PFSK-1 (cell line): ENCODE measurements around the gene KRTAP24-1.

Experiments used
- FOXP2 ChIP-seq: optimal IDR thresholded peaks from 2 replicates; pipeline ENCODE3; 2011; ENCODE audit warnings: borderline replicate concordance, control low read depth, inconsistent platforms; ENCODE audit not compliant: insufficient read depth; ENCODE audit errors: extremely low read length, extremely low read depth
- POLR2AphosphoS5 ChIP-seq: IDR thresholded peaks from 2 replicates; pipeline ENCODE4 v1.6.1; 2012; ENCODE audit warnings: low read depth, mild to moderate bottlenecking, control low read depth, low read length, moderate library complexity
- SIN3A ChIP-seq: IDR thresholded peaks from 2 replicates; pipeline ENCODE4 v1.6.1; 2012; ENCODE audit warnings: mild to moderate bottlenecking, low read length, moderate library complexity, borderline replicate concordance; ENCODE audit not compliant: insufficient read depth
- TAF1 ChIP-seq: IDR thresholded peaks from 2 replicates; pipeline ENCODE4 v1.6.1; 2012; ENCODE audit warnings: low read length, control low read depth, borderline replicate concordance; ENCODE audit not compliant: insufficient read depth
- TF ChIP-seq, protein P1 (sequence below), 2 experiments: IDR thresholded peaks; 2 replicates each; pipeline versions ENCODE4 v1.6.1 to v1.8.0; 2011 to 2012; ENCODE audit warnings: low read depth in 2 of 2, low read length in 2 of 2, control low read depth in 1 of 2, inconsistent platforms in 1 of 2, mild to moderate bottlenecking in 1 of 2, moderate library complexity in 1 of 2; ENCODE audit not compliant: insufficient read depth in 1 of 2

Gene KRTAP24-1

GRCh38 chr21:30271156-30271555 is 11.6 kb downstream of the KRTAP24-1 start:
- TF ChIP-seq SIN3A (no peak), TAF1 (no peak), FOXP2 (no peak), POLR2AphosphoS5 (no peak)
- TF ChIP-seq, protein P1, sequence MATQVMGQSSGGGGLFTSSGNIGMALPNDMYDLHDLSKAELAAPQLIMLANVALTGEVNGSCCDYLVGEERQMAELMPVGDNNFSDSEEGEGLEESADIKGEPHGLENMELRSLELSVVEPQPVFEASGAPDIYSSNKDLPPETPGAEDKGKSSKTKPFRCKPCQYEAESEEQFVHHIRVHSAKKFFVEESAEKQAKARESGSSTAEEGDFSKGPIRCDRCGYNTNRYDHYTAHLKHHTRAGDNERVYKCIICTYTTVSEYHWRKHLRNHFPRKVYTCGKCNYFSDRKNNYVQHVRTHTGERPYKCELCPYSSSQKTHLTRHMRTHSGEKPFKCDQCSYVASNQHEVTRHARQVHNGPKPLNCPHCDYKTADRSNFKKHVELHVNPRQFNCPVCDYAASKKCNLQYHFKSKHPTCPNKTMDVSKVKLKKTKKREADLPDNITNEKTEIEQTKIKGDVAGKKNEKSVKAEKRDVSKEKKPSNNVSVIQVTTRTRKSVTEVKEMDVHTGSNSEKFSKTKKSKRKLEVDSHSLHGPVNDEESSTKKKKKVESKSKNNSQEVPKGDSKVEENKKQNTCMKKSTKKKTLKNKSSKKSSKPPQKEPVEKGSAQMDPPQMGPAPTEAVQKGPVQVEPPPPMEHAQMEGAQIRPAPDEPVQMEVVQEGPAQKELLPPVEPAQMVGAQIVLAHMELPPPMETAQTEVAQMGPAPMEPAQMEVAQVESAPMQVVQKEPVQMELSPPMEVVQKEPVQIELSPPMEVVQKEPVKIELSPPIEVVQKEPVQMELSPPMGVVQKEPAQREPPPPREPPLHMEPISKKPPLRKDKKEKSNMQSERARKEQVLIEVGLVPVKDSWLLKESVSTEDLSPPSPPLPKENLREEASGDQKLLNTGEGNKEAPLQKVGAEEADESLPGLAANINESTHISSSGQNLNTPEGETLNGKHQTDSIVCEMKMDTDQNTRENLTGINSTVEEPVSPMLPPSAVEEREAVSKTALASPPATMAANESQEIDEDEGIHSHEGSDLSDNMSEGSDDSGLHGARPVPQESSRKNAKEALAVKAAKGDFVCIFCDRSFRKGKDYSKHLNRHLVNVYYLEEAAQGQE (IDR thresholded peaks at IDR 0.05; ENCODE audit: insufficient read depth in 1 of 2, low read depth in 2 of 2, low read length in 2 of 2), result no peak

DNA sequence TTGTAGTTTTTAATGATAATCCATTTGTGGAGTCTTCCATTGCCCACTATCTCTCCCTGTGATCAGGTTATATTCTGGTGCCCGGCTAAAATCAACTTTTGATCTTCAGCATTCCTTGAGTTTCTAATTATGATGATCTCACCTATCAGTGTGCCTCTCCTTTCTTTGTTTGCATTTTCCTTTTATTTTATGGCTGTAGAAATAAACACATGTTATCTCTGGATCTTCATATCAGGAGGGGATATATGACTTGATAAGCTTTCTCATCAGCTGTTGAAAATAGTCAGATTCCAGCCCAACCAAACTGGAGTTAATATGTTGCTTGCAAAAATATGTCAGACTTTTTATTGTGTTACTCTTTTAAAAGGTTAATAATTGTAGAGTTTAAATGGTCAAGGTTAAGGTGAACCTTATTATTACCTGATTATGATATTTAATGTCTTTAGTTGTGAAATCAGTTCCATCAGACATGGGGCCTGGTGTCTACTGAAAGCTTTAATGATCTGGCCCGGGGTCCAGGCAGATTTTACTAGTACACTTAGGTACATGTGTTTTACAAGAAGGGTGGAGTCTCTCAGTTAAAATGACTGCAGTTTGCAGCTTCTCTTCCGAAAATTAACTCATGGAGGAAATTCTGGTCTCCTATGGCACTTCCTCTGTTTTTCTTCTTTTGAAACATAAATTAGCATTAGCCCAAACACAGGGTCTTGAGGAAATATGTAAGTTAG is 12.8 kb downstream of the KRTAP24-1 start:
- TF ChIP-seq FOXP2 (no peak), TAF1 (no peak)
- TF ChIP-seq, protein P1 (IDR thresholded peaks at IDR 0.05; ENCODE audit: insufficient read depth in 1 of 2, low read depth in 2 of 2, low read length in 2 of 2), result no peak

- TF ChIP-seq SIN3A, result no peak
- TF ChIP-seq FOXP2, result no peak
These were observed 14.0 kb downstream of the KRTAP24-1 start for GRCh38 chr21:30268608-30269197.

- TF ChIP-seq, protein P1 (IDR thresholded peaks at IDR 0.05; ENCODE audit: insufficient read depth in 1 of 2, low read depth in 2 of 2, low read length in 2 of 2), result no peak
- TF ChIP-seq SIN3A, result no peak
- no peak for TF ChIP-seq POLR2AphosphoS5
- no peak for TF ChIP-seq FOXP2
- no peak for TF ChIP-seq TAF1
These were observed 25.0 kb downstream of the KRTAP24-1 start for GRCh38 chr21:30257773-30258172.

GRCh38 chr21:30256100-30256499 is 26.6 kb downstream of the KRTAP24-1 start:
- TF ChIP-seq, protein P1 (IDR thresholded peaks at IDR 0.05; ENCODE audit: insufficient read depth in 1 of 2, low read depth in 2 of 2, low read length in 2 of 2), result no peak
- TF ChIP-seq SIN3A (no peak), FOXP2 (no peak), TAF1 (no peak), POLR2AphosphoS5 (no peak)
